ENCODE data around the gene PTX3.

- TF ChIP-seq CTCF (IDR thresholded peaks at IDR 0.05) (no peak), TCF7L2 (IDR thresholded peaks at IDR 0.05; ENCODE audit: low read depth, low read length) (no peak)
- TF ChIP-seq, protein P1, sequence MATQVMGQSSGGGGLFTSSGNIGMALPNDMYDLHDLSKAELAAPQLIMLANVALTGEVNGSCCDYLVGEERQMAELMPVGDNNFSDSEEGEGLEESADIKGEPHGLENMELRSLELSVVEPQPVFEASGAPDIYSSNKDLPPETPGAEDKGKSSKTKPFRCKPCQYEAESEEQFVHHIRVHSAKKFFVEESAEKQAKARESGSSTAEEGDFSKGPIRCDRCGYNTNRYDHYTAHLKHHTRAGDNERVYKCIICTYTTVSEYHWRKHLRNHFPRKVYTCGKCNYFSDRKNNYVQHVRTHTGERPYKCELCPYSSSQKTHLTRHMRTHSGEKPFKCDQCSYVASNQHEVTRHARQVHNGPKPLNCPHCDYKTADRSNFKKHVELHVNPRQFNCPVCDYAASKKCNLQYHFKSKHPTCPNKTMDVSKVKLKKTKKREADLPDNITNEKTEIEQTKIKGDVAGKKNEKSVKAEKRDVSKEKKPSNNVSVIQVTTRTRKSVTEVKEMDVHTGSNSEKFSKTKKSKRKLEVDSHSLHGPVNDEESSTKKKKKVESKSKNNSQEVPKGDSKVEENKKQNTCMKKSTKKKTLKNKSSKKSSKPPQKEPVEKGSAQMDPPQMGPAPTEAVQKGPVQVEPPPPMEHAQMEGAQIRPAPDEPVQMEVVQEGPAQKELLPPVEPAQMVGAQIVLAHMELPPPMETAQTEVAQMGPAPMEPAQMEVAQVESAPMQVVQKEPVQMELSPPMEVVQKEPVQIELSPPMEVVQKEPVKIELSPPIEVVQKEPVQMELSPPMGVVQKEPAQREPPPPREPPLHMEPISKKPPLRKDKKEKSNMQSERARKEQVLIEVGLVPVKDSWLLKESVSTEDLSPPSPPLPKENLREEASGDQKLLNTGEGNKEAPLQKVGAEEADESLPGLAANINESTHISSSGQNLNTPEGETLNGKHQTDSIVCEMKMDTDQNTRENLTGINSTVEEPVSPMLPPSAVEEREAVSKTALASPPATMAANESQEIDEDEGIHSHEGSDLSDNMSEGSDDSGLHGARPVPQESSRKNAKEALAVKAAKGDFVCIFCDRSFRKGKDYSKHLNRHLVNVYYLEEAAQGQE (IDR thresholded peaks at IDR 0.05; ENCODE audit: insufficient read depth in 1 of 2, low read depth in 2 of 2, low read length in 1 of 2): no peak
These were observed 4.5 kb downstream of the PTX3 start for GRCh38 chr3:157441102-157441624.

Measured in Panc1 (cell line).